ENCODE data around the gene VPS33B.
A peak's percentile ranks its signal among the peaks of the same experiment; 100 is the strongest.
"Not testable (repeated sequence)": the region's sequence is repeated elsewhere in the genome, so short reads cannot be mapped to it uniquely, and the experiment has no call there.

VPS33B gene

GRCh38 chr15:91032919-91033803 lies 10.8 kb upstream of the VPS33B start:
- peak in 1 of 2 donors; percentile 6 for DNase-seq (ENCODE audit: low read depth in 2 of 2, low spot score in 1 of 2)

GRCh38 chr15:91031796-91032195 lies 9.4 kb upstream of the VPS33B start:
- DNase-seq (ENCODE audit: low read depth in 2 of 2, low spot score in 1 of 2), result no peak

- no peak for DNase-seq (ENCODE audit: low read depth in 2 of 2, low spot score in 1 of 2)
Observed at GRCh38 chr15:91027677-91028076, 5.3 kb upstream of the VPS33B start.

- no peak for DNase-seq (ENCODE audit: low read depth in 2 of 2, low spot score in 1 of 2)
Observed at GRCh38 chr15:91023720-91024119, 1.3 kb upstream of the VPS33B start.

- DNase-seq (ENCODE audit: low read depth in 2 of 2, low spot score in 1 of 2), result no peak
Observed at GRCh38 chr15:91022832-91023129, 387 bp upstream of the VPS33B start.

GRCh38 chr15:91021516-91022074 lies 799 bp downstream of the VPS33B start:
- no peak for DNase-seq (ENCODE audit: low read depth in 2 of 2, low spot score in 1 of 2)

- DNase-seq (ENCODE audit: low read depth in 2 of 2, low spot score in 1 of 2), result no peak
Observed at GRCh38 chr15:91018158-91018557, 4.2 kb downstream of the VPS33B start.

GRCh38 chr15:91017716-91018115 lies 4.7 kb downstream of the VPS33B start:
- DNase-seq (ENCODE audit: low read depth in 2 of 2, low spot score in 1 of 2), result no peak

GRCh38 chr15:91013701-91014100 lies 8.7 kb downstream of the VPS33B start:
- not testable (repeated sequence) for DNase-seq (ENCODE audit: low read depth in 2 of 2, low spot score in 1 of 2)

GRCh38 chr15:91007266-91007665 lies 15.1 kb downstream of the VPS33B start:
- no peak for DNase-seq (ENCODE audit: low read depth in 2 of 2, low spot score in 1 of 2)

- no peak for DNase-seq (ENCODE audit: low read depth in 2 of 2, low spot score in 1 of 2)
Observed at GRCh38 chr15:91001209-91001608, 21.2 kb downstream of the VPS33B start.

- DNase-seq (ENCODE audit: low read depth in 2 of 2, low spot score in 1 of 2), result no peak
Observed at GRCh38 chr15:90998737-90999136, 23.7 kb downstream of the VPS33B start.

GRCh38 chr15:90994417-90995311 lies 27.7 kb downstream of the VPS33B start, which contains the start of gene PRC1:
TSS of gene PRC1 (minus strand) at chr15:90994535. CDS start at chr15:90994417, 118 bp downstream.
- DNase-seq (ENCODE audit: low read depth in 2 of 2, low spot score in 1 of 2), result peak; percentile 93 to 94

- no peak for DNase-seq (ENCODE audit: low read depth in 2 of 2, low spot score in 1 of 2)
Observed at GRCh38 chr15:90994059-90994416, 28.4 kb downstream of the VPS33B start.

GRCh38 chr15:90991587-90992285 lies 30.7 kb downstream of the VPS33B start:
- DNase-seq (ENCODE audit: low read depth in 2 of 2, low spot score in 1 of 2), result no peak

GRCh38 chr15:90990446-90990845 lies 31.9 kb downstream of the VPS33B start:
- no peak for DNase-seq (ENCODE audit: low read depth in 2 of 2, low spot score in 1 of 2)

- no peak for DNase-seq (ENCODE audit: low read depth in 2 of 2, low spot score in 1 of 2)
Observed at GRCh38 chr15:90989040-90989768, 33.2 kb downstream of the VPS33B start.

- DNase-seq (ENCODE audit: low read depth in 2 of 2, low spot score in 1 of 2), result no peak
Observed at GRCh38 chr15:90988296-90988695, 34.1 kb downstream of the VPS33B start.

GRCh38 chr15:90987561-90988141 lies 34.7 kb downstream of the VPS33B start:
- DNase-seq (ENCODE audit: low read depth in 2 of 2, low spot score in 1 of 2), result no peak
